ENCODE data around the gene SPDL1. TPM values are rescaled to one million over a fixed set of nuclear protein-coding genes. Genes with fewer than 3 reads are reported as not detected.

SPDL1 gene
- total RNA-seq (2014; rRNA removed), result 117 and 154 TPM in 2 replicates
- 30.4 TPM for polyA plus RNA-seq (2012)

GRCh38 chr5:169583424-169584220, at the start of gene SPDL1:
Gene SPDL1 (plus strand): TSS chr5:169583773. CDS start chr5:169588417, 4,644 bp downstream.
- DNase-seq (ENCODE audit: low read depth), result peak; percentile 95

GRCh38 chr5:169534311-169534880, 49.2 kb upstream of the SPDL1 start:
- no peak for DNase-seq (ENCODE audit: low read depth)

- no peak for DNase-seq (ENCODE audit: low read depth)
Observed at GRCh38 chr5:169534939-169535338, 48.6 kb upstream of the SPDL1 start.

GRCh38 chr5:169538944-169539343, 44.6 kb upstream of the SPDL1 start:
- no peak for DNase-seq (ENCODE audit: low read depth)

- no peak for DNase-seq (ENCODE audit: low read depth)
Observed at GRCh38 chr5:169542811-169543210, 40.8 kb upstream of the SPDL1 start.

GRCh38 chr5:169544264-169544950, 39.2 kb upstream of the SPDL1 start:
- DNase-seq (ENCODE audit: low read depth), result no peak

GRCh38 chr5:169545762-169546161, 37.8 kb upstream of the SPDL1 start:
- DNase-seq (ENCODE audit: low read depth), result peak; percentile 8

- no peak for DNase-seq (ENCODE audit: low read depth)
Observed at GRCh38 chr5:169546346-169546745, 37.2 kb upstream of the SPDL1 start.

GRCh38 chr5:169547508-169547907, 36.1 kb upstream of the SPDL1 start:
- DNase-seq (ENCODE audit: low read depth), result peak; percentile 25

- peak; percentile 17 for DNase-seq (ENCODE audit: low read depth)
Observed at GRCh38 chr5:169548315-169548714, 35.3 kb upstream of the SPDL1 start.

- no peak for DNase-seq (ENCODE audit: low read depth)
Observed at GRCh38 chr5:169549453-169550100, 34.0 kb upstream of the SPDL1 start.

GRCh38 chr5:169550227-169550626, 33.3 kb upstream of the SPDL1 start:
- DNase-seq (ENCODE audit: low read depth), result no peak

GRCh38 chr5:169551146-169551545, 32.4 kb upstream of the SPDL1 start:
- DNase-seq (ENCODE audit: low read depth), result no peak

GRCh38 chr5:169551696-169552095, 31.9 kb upstream of the SPDL1 start:
- DNase-seq (ENCODE audit: low read depth), result no peak

GRCh38 chr5:169554251-169554650, 29.3 kb upstream of the SPDL1 start:
- no peak for DNase-seq (ENCODE audit: low read depth)

GRCh38 chr5:169557838-169558237, 25.7 kb upstream of the SPDL1 start:
- DNase-seq (ENCODE audit: low read depth), result no peak

GRCh38 chr5:169561893-169562292, 21.7 kb upstream of the SPDL1 start:
- DNase-seq (ENCODE audit: low read depth), result no peak

- no peak for DNase-seq (ENCODE audit: low read depth)
Observed at GRCh38 chr5:169563369-169563768, 20.2 kb upstream of the SPDL1 start.

- no peak for DNase-seq (ENCODE audit: low read depth)
Observed at GRCh38 chr5:169566202-169566601, 17.4 kb upstream of the SPDL1 start.

- peak; percentile 29 for DNase-seq (ENCODE audit: low read depth)
Observed at GRCh38 chr5:169567079-169567478, 16.5 kb upstream of the SPDL1 start.

- DNase-seq (ENCODE audit: low read depth), result no peak
Observed at GRCh38 chr5:169569513-169569912, 14.1 kb upstream of the SPDL1 start.

- DNase-seq (ENCODE audit: low read depth), result no peak
Observed at GRCh38 chr5:169571355-169571754, 12.2 kb upstream of the SPDL1 start.

Data from LHCN-M2 (cell line).